OCI-LY7 (cell line): ENCODE results near the gene F3. TPM values are rescaled to one million over a fixed set of nuclear protein-coding genes. Genes with fewer than 3 reads are reported as not detected.
A peak's percentile ranks its signal among the peaks of the same experiment; 100 is the strongest.

Experiments used
- BruUV-seq: library from RNA; stranded (reverse); fragments of 400-500 nt; replicated peaks from 2 replicates; lab custom pipeline; 2021; lab: Mats Ljungman, UMichigan
- CTCF ChIA-PET: fragments of 300-600 bp; sonication (Branson Sonifier 250); formaldehyde crosslinking; loops from one replicate; lab custom pipeline; 2022; ENCODE audit warnings: antibody characterized with exemption; ENCODE audit not compliant: unreplicated experiment; lab: Charles Lee
- POLR2A ChIA-PET: fragments of 300-600 bp; sonication (Branson Sonifier 250); formaldehyde crosslinking; loops from one replicate; lab custom pipeline; 2022; ENCODE audit warnings: antibody characterized with exemption; lab: Charles Lee
- DNase-seq: peaks from one replicate; pipeline ENCODE4 v3.0.0-alpha.2; 2015; ENCODE audit warnings: low spot score
- H2AFZ ChIP-seq: fragments of 200-600 bp; sonication (generic), shearing (Covaris generic); 2 replicates; pipeline ENCODE4 v1.6.1; 2014; ENCODE audit warnings: mild to moderate bottlenecking, antibody characterized with exemption, low read length, moderate library complexity
- H3K27ac ChIP-seq: fragments of 200-600 bp; sonication (generic); 2 replicates; pipeline ENCODE4 v1.5.1; 2014; ENCODE audit warnings: mixed run types, low read depth, mild to moderate bottlenecking, moderate library complexity, low read length, inconsistent platforms; ENCODE audit not compliant: poor library complexity, severe bottlenecking
- H3K36me3 ChIP-seq: fragments of 200-600 bp; sonication (generic); 2 replicates; pipeline ENCODE4 v1.6.1; 2014; ENCODE audit warnings: mild to moderate bottlenecking, antibody characterized with exemption, low read length, moderate library complexity, mixed read lengths; ENCODE audit not compliant: insufficient read depth
- H3K4me1 ChIP-seq: fragments of 200-600 bp; sonication (generic); 2 replicates; pipeline ENCODE4 v1.5.1; 2014; ENCODE audit warnings: mild to moderate bottlenecking, low read length; ENCODE audit not compliant: insufficient read depth, poor library complexity, severe bottlenecking
- H3K4me2 ChIP-seq: fragments of 200-600 bp; sonication (generic); 2 replicates; pipeline ENCODE4 v1.6.1; 2014; ENCODE audit warnings: mild to moderate bottlenecking, low read length
- H3K4me3 ChIP-seq: fragments of 200-600 bp; sonication (generic); 2 replicates; pipeline ENCODE4 v1.5.1; 2014; ENCODE audit warnings: mild to moderate bottlenecking, low read depth, low read length; ENCODE audit not compliant: poor library complexity, severe bottlenecking
- H3K79me2 ChIP-seq: fragments of 200-600 bp; sonication (generic); 2 replicates; pipeline ENCODE4 v1.6.1; 2016; ENCODE audit warnings: low read depth, mild to moderate bottlenecking, low read length, moderate library complexity, mixed read lengths; ENCODE audit not compliant: insufficient read depth
- H3K9me2 ChIP-seq: fragments of 200-600 bp; sonication (generic); 2 replicates; pipeline ENCODE4 v1.6.1; 2016; ENCODE audit warnings: mild to moderate bottlenecking, low read length, mixed read lengths; ENCODE audit not compliant: insufficient read depth
- H3K9me3 ChIP-seq: fragments of 200-600 bp; sonication (generic); 2 replicates; pipeline ENCODE4 v1.6.1; 2014; ENCODE audit warnings: mild to moderate bottlenecking, mixed run types, low read length, mixed read lengths
- H4K20me1 ChIP-seq: fragments of 200-600 bp; sonication (generic); 2 replicates; pipeline ENCODE4 v1.6.1; 2014; ENCODE audit warnings: mild to moderate bottlenecking, antibody characterized with exemption, low read length, moderate library complexity, mixed read lengths; ENCODE audit not compliant: insufficient read depth
- EZH2phosphoT487 ChIP-seq: fragments of 200-600 bp; sonication (generic); IDR thresholded peaks from 2 replicates; pipeline ENCODE4 v1.6.1; 2018; ENCODE audit warnings: low read depth, borderline replicate concordance, mild to moderate bottlenecking, mixed run types, antibody characterized with exemption, low read length, moderate library complexity, mixed read lengths
- intact Hi-C: fragments of 100-400 bp; cut with micrococcal nuclease; formaldehyde crosslinking; loops from one replicate; pipeline ENCODE4 v1.10.0; 2022; ENCODE audit not compliant: unreplicated experiment
- total RNA-seq, 2 experiments: library from RNA; depleted of rRNA in 1 of 2; stranded (reverse); fragments of >200 nt in 1 of 2; shearing (Covaris generic) in 1 of 2; gene quantifications; 2 replicates each; pipeline ENCODE4 v1.2.3, GENCODE V29; 2014 to 2022
- TF ChIP-seq, protein P1 (sequence below): fragments of 200-600 bp; sonication (generic); conservative IDR thresholded peaks from 2 replicates; pipeline ENCODE4 v1.5.1; 2014; ENCODE audit warnings: mild to moderate bottlenecking, antibody characterized with exemption, low read length, moderate library complexity, mixed read lengths

The F3 gene
- total RNA-seq, 2 experiments from 2014 or later = not detected

DNA sequence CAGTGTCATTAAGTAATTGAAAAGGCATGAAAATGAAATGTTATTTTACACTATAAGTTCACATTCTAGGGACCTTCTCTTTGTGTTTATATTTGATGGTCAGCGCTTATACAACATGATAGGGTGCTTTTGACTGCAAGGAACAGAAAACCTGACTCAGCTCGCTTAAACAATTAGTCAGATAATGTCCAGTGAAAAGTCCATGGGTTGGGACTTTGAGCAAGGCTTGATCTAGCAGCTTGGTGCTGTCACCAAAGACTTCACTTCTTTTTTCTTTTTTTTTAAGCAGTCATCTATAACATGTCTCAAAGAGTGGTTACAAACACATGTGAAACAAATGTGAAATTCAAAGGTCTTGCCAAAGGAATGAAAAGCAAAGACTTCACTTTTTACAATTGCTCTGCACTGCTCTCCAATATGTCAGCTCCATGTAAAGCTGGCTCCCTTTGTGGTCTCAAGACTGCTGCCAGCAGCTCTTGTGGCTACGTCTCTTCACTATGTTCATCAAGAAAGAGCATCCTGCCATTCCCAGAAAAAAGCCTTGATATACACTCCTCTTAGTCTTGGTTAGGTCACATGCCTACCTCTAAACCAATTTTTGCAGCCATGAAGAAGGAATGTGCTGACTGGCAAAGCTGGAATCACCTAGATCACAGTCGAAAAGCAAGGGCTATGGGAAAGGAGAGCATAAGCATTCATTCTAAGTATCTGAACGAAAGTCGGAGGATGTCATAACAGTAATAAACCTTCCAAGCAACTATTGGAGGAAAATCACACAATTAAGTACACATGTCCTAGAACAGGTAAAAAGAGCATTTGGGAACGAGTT lies 15.2 kb downstream of the F3 start:
- Histone ChIP-seq H3K4me1 (no peaks in the 10 kb centered on the region), H3K4me2 (no peak overlapping the region), H3K4me3 (no peak overlapping the region), H2AFZ (no peak overlapping the region), H3K27ac (no peak overlapping the region), H4K20me1 (no peaks in the 10 kb centered on the region), H3K36me3 (no peaks in the 10 kb centered on the region), H3K9me3 (no peaks in the 10 kb centered on the region), H3K79me2 (no peaks in the 10 kb centered on the region), H3K9me2 (no peaks in the 10 kb centered on the region)
- no peak for TF ChIP-seq EZH2phosphoT487
- TF ChIP-seq, protein P1, sequence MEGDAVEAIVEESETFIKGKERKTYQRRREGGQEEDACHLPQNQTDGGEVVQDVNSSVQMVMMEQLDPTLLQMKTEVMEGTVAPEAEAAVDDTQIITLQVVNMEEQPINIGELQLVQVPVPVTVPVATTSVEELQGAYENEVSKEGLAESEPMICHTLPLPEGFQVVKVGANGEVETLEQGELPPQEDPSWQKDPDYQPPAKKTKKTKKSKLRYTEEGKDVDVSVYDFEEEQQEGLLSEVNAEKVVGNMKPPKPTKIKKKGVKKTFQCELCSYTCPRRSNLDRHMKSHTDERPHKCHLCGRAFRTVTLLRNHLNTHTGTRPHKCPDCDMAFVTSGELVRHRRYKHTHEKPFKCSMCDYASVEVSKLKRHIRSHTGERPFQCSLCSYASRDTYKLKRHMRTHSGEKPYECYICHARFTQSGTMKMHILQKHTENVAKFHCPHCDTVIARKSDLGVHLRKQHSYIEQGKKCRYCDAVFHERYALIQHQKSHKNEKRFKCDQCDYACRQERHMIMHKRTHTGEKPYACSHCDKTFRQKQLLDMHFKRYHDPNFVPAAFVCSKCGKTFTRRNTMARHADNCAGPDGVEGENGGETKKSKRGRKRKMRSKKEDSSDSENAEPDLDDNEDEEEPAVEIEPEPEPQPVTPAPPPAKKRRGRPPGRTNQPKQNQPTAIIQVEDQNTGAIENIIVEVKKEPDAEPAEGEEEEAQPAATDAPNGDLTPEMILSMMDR = no peak
- CTCF ChIA-PET = no interaction called here
- POLR2A ChIA-PET = interaction anchor here (0.6 to 1.1 kb wide), 2 partner anchors 10 to 731 kb away, joined by 3 read pairs; no protein-coding TSS in a partner anchor
- no TSS peak for BruUV-seq
- DNase-seq = no peak
- intact Hi-C loops = no loop called here

DNA sequence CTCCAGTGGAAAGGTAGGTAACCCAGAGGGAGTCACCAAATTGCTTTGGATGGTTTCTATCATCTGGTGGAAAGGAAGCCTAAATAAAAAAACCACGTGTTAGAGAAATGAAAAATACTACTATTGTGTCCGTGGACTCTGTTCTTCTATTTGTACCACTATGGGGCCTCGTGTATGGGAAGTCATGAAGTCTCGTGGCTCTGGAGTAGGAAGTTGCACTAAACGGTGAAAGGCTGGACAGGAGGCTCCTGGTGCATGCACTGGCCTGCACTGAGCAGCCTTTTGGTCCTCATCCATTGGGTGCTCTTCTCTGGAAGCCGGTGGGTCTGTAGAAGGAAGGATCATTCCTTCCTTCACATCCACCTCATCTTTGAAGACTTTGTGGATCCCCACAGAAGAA lies 17.0 kb downstream of the F3 start:
- Histone ChIP-seq H3K36me3 (no peaks in the 10 kb centered on the region), H3K79me2 (no peaks in the 10 kb centered on the region), H3K4me3 (no peak overlapping the region), H3K4me1 (no peaks in the 10 kb centered on the region), H2AFZ (no peak overlapping the region), H3K9me3 (no peaks in the 10 kb centered on the region), H3K4me2 (no peak overlapping the region), H3K9me2 (no peaks in the 10 kb centered on the region), H3K27ac (no peak overlapping the region), H4K20me1 (no peaks in the 10 kb centered on the region)
- no TSS peak for BruUV-seq
- TF ChIP-seq EZH2phosphoT487 = no peak
- TF ChIP-seq, protein P1 = no peak
- intact Hi-C loops = no loop called here
- POLR2A ChIA-PET = no interaction called here
- CTCF ChIA-PET = no interaction called here
- DNase-seq = no peak

DNA sequence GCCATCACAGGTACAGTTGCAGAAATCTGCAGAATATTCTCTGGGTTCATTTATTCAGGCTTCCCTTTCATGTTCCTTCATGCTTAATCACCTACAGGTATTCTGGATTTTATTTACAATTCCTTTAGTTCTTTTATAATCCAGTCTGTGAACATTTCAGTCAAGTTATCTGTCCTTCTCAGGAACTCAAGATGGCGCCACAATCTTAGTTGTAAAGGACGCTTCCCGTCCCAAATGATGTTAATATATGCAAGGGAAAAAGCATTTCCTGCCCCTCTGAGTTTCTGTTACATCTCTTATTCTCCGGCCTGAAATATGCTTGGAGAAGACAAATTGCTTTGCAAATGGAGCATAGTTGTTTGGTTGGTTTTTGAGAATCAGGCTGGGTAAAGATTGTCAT lies 19.3 kb downstream of the F3 start:
- Histone ChIP-seq H3K27ac (no peak overlapping the region), H2AFZ (no peak overlapping the region), H3K9me3 (no peaks in the 10 kb centered on the region), H4K20me1 (no peaks in the 10 kb centered on the region), H3K79me2 (no peaks in the 10 kb centered on the region), H3K4me2 (no peak overlapping the region), H3K4me3 (no peak overlapping the region), H3K4me1 (no peaks in the 10 kb centered on the region), H3K9me2 (no peaks in the 10 kb centered on the region), H3K36me3 (no peaks in the 10 kb centered on the region)
- TF ChIP-seq EZH2phosphoT487 = no peak
- TF ChIP-seq, protein P1 = peak; percentile 56
- ChIA-PET POLR2A (no interaction called here), CTCF (interaction anchor here (0.6 kb wide), 2 partner anchors 211 to 331 kb away, joined by 3 read pairs; no protein-coding TSS in a partner anchor)
- DNase-seq = peak; percentile 13
- intact Hi-C loops = no loop called here
- no TSS peak for BruUV-seq
